Activated naive CD8-positive, alpha-beta T cell treated with anti-CD3 and anti-CD28 coated beads, Interleukin-2, amount 50 U/mL, for 16 hours (primary cell): Measurements from ENCODE around the gene S100G.

ENCODE experiments used
- DNase-seq: peaks from one replicate; pipeline ENCODE4 v3.0.0-alpha.2; 2020; ENCODE audit warnings: low read depth, low spot score

S100G gene

GRCh38 chrX:16646366-16647138 lies 3.4 kb upstream of the S100G start:
- DNase-seq: no peak

- no peak for DNase-seq
These were observed 1.6 kb downstream of the S100G start for GRCh38 chrX:16651391-16652024.

GRCh38 chrX:16653424-16653823 lies 3.5 kb downstream of the S100G start:
- no peak for DNase-seq

DNA sequence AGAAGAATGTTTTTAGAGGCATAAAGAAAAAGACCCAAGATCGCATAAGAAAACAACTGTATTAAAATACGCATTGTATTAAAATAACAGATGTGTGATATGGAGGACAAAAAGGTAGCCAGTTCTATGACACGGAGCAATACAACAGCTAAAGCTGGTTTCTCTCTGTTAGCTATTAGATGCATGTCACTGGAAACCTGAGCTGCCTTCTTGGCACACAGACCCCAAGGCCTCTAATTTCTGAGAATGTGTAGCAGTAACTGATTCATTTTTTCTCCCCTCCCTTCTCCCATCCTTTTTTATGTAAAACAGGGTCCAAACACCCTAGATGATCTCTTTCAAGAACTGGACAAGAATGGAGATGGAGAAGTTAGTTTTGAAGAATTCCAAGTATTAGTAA lies 4.1 kb downstream of the S100G start:
- no peak for DNase-seq

DNA sequence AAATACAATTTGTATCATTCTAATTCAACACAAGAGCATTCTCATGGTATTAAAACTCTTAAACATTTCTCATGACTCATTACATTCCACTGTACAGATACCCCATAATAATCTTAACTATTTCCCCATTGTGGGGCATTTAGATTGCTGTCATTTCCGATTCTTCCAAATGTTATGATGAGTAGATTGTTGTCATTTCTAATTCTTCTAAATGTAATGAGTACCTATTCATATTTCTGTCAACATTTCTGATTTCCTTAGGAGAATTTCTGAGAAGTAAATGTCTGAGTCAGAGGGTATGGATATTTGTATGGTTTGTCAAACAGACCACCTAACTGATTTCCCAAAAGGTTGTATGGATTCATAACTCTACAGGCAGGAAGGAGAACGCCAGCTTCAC lies 8.3 kb downstream of the S100G start:
- no peak for DNase-seq

GRCh38 chrX:16659321-16659720 lies 9.4 kb downstream of the S100G start:
- DNase-seq: no peak

GRCh38 chrX:16661495-16661894 lies 11.5 kb downstream of the S100G start:
- DNase-seq: no peak

- DNase-seq: no peak
These were observed 12.4 kb downstream of the S100G start for GRCh38 chrX:16662402-16662801.

DNA sequence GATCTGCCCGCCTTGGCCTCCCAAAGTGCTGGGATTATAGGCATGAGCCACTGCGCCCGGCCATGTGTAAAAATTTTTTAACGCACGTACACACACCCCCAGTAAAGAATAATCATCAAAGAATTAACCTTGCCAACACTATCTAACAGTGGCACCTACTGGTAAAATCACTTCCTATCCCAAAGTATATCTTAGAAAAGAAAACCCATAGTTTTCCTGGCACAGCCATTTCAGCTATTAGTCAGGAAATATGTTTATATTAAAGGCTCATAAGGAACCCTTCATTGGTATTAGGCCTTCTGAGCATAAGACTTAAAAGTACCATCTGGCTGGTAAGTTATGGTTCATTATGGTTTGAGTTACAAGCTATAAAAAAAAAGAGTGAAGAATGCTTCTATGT lies 14.1 kb downstream of the S100G start:
- DNase-seq: no peak

- DNase-seq: no peak
These were observed 14.7 kb downstream of the S100G start for GRCh38 chrX:16664626-16665025.

- DNase-seq: no peak
These were observed 15.1 kb downstream of the S100G start for GRCh38 chrX:16665089-16665488.

DNA sequence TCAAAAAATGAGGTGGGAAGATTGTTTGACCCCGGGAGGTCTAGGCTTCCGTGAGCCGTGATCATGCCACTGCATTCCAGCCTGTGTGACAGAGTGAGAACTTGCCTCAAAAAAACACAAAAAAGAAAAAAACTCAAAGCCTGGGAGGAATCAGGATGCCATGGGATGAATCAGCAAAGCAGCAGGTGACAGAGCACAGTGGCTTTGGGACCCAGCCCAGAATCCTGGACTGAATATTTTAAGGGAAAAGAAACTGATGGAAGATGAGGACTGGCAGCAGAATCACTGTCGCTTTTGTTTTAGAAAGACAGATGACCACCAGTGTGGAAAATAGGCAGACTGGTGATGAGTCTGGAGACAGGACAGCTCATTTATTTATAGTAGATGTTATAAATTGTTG lies 16.6 kb downstream of the S100G start:
- no peak for DNase-seq

DNA sequence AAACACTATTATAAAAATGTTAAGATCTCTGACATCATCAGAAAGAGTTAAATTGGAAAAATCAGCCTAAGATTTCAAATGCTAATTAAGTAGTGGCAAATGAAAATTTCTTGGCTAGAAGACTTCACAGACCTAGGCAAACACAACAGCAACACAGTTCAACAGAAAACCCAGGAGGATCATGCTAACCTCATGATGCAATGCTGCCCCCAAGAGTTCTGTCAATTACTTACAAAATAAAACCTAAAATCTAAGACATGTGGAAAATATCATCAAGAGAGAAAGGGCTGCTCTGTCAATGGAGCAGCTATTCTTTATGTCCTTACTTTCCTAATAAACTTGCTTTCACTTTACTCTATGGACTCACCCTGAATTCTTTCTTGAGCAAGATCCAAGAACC lies 21.0 kb downstream of the S100G start:
- no peak for DNase-seq

GRCh38 chrX:16678689-16679088 lies 28.7 kb downstream of the S100G start:
- DNase-seq: no peak

DNA sequence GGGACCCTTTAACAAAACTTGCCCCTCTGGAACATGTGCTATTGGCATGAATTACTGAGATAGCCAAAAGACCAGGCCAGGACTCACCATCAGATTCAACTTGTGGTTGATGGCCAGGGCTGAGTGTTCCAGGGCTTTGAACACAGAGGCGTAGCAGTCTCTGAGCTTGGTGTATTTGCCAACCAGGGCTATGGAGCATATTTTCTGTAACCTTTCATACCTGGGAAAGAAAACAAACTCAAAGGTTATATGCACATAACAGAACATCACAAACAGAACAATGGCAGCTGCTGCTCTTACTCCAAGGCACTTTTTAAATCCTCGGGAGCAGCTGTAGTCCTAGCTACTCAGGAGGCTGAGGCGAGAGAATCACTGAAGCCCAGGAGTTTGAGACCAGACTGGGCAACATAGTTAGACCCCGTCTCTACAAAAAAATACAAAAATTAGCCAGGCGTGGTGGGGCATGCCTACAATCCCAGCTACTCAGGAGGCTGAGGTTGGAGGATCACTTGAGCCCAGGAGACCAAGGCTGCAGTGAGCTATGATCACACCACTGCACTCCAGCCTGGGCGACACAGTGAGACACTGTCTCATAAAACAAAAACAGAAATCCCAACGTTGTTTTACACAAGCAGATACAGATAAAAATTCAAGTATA lies 33.2 kb downstream of the S100G start:
- DNase-seq: no peak

- DNase-seq: no peak
These were observed 37.6 kb downstream of the S100G start for GRCh38 chrX:16687514-16687913.

DNA sequence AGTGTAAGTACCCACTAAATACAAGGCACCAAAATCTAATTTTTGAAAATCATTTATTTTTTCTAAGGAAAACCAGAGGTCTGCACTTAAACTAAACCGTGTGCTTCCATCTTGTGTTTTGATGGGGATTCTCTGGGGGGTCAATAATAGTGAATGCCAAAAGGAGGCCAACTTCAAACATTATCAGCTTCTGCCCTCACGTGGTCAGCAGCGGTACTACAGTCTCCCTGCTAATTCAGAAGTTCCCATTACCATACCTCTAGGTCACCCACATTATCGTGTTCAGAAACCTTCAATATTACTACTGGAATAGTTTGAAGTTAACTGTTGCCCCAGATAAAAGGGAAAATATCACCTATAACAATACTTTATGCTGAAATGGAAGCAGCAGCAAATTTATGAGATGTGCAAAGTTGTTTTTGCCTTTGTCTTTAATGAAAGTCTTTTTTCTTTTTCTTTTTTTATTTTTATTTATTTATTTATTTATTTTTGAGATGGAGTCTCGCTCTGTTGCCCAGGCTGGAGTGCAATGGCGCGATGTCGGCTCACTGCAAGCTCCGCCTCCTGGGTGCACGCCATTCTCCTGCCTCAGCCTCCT lies 45.2 kb downstream of the S100G start:
- DNase-seq: peak; percentile 5

GRCh38 chrX:16696956-16697355 lies 47.0 kb downstream of the S100G start:
- no peak for DNase-seq

- DNase-seq: no peak
These were observed 49.4 kb downstream of the S100G start for GRCh38 chrX:16699389-16699788.

- no peak for DNase-seq
These were observed 50.8 kb downstream of the S100G start for GRCh38 chrX:16700734-16701133.

DNA sequence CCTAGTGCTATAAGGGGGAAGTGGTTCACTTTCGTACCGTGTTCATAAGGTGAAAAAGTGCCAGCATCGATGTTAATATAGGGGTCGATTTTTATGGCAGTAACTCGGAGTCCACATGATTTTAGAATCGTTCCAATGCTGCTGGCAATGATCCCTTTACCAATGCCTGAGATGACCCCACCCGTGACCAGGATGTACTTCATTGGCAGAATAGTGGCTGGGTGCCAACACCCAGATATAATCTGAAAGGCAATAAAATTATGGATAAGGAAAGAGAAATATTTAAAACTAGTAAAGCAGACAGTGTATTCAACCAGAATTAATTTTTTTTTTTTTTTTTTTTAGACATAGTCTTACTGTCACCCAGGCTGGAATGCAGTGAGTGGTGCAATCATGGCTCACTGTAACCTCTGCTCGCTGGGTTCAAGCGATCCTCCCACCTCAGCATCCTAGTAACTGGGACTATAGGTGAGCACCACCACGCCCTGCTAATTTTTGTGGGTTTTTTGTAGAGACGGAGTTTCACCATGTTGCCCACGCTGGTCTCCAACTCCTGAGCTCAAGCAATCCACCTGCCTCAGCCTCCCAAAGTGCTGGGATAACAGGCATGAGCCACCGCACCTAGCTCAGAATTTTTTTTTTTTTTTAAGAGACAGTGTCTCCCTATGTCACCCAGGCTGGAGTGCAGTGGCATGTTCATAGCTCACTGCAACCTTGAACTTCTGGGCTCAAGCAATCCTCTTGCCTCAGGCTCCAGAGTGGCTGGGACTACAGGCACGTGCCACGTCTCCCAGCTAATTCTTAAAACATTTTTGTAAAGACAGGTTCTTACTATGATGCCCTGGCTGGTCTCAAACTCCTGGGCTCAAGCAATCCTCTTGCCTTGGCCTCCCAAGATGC lies 53.0 kb downstream of the S100G start:
- DNase-seq: no peak
